ENCODE measurements around the gene MFSD8. TPM values are rescaled to one million over a fixed set of nuclear protein-coding genes. Genes with fewer than 3 reads are reported as not detected.
"Not testable (repeated sequence)": the region's sequence is repeated elsewhere in the genome, so short reads cannot be mapped to it uniquely, and the experiment has no call there.

MFSD8 gene
- total and polyA plus RNA-seq, 9 donors, result 11.8 to 29.7 (median 19.5) TPM

GRCh38 chr4:127997534-127998388, 32.8 kb upstream of the MFSD8 start:
- no peaks in the 10 kb centered on the region for H3K27me3 ChIP-seq
- H3K4me1 ChIP-seq (ENCODE audit: insufficient read depth), result no peaks in the 10 kb centered on the region
- WGBS, 3 donors, result 90 to 92% (median 92%) methylated on average over 8 of the region's 8 CpGs
- peaks cover 3% of the 10 kb centered on the region for H3K36me3 ChIP-seq
- H3K27ac ChIP-seq, result no peak overlapping the region
- TF ChIP-seq CTCF (IDR thresholded peaks at IDR 0.05) (no peak), EP300 (IDR thresholded peaks at IDR 0.05) (no peak), POLR2A (IDR thresholded peaks at IDR 0.05) (no peak)
- H3K9me3 ChIP-seq, result peaks cover 0 to 3% of the 10 kb centered on the region in 2 donors
- H3K4me3 ChIP-seq, result no peak overlapping the region
- DNase-seq, result no peak
- intact Hi-C loops (cut with DNase I), result no loop called here

GRCh38 chr4:127996521-127996920, 31.5 kb upstream of the MFSD8 start:
- intact Hi-C loops (cut with DNase I); H3K4me3 ChIP-seq; H3K36me3 ChIP-seq; DNase-seq; H3K27me3 ChIP-seq; H3K4me1 ChIP-seq (ENCODE audit: insufficient read depth); H3K27ac ChIP-seq; H3K9me3 ChIP-seq: not testable (repeated sequence)
- 88 to 98% (median 96%) methylated on average over 6 of the region's 6 CpGs for WGBS, 3 donors

- Histone ChIP-seq H3K4me1 (ENCODE audit: insufficient read depth) (no peaks in the 10 kb centered on the region), H3K27me3 (no peaks in the 10 kb centered on the region), H3K9me3 (peaks cover 0 to 3% of the 10 kb centered on the region in 2 donors), H3K27ac (no peak overlapping the region), H3K4me3 (no peak overlapping the region), H3K36me3 (peaks cover 3% of the 10 kb centered on the region)
- DNase-seq, result no peak
- intact Hi-C loops (cut with DNase I), result no loop called here
- 93 to 96% (median 94%) methylated on average over 1 of the region's 1 CpG for WGBS, 3 donors
- TF ChIP-seq CTCF (IDR thresholded peaks at IDR 0.05), result no peak
- TF ChIP-seq EP300 (IDR thresholded peaks at IDR 0.05), result no peak
- no peak for TF ChIP-seq POLR2A (IDR thresholded peaks at IDR 0.05)
Measured at GRCh38 chr4:127995776-127996175, 30.8 kb upstream of the MFSD8 start.

GRCh38 chr4:127993151-127993550, 28.2 kb upstream of the MFSD8 start:
- no peaks in the 10 kb centered on the region for H3K4me1 ChIP-seq (ENCODE audit: insufficient read depth)
- TF ChIP-seq POLR2A (IDR thresholded peaks at IDR 0.05) (no peak), CTCF (IDR thresholded peaks at IDR 0.05) (no peak), EP300 (IDR thresholded peaks at IDR 0.05) (no peak)
- H3K4me3 ChIP-seq, result no peak overlapping the region
- H3K9me3 ChIP-seq, result peaks cover 0 to 3% of the 10 kb centered on the region in 2 donors
- H3K36me3 ChIP-seq, result peaks cover 3% of the 10 kb centered on the region
- no peaks in the 10 kb centered on the region for H3K27me3 ChIP-seq
- WGBS, 3 donors, result 88% methylated on average over 2 of the region's 2 CpGs
- intact Hi-C loops (cut with DNase I), result no loop called here
- DNase-seq, result no peak
- no peak overlapping the region for H3K27ac ChIP-seq

- no peak for DNase-seq
- Histone ChIP-seq H3K36me3 (peaks cover 3% of the 10 kb centered on the region), H3K4me1 (ENCODE audit: insufficient read depth) (no peaks in the 10 kb centered on the region), H3K27ac (no peak overlapping the region), H3K4me3 (no peak overlapping the region), H3K9me3 (no peaks in the 10 kb centered on the region), H3K27me3 (no peaks in the 10 kb centered on the region)
- intact Hi-C loops (cut with DNase I), result no loop called here
- no peak for TF ChIP-seq POLR2A (IDR thresholded peaks at IDR 0.05)
- no peak for TF ChIP-seq EP300 (IDR thresholded peaks at IDR 0.05)
- TF ChIP-seq CTCF (IDR thresholded peaks at IDR 0.05), result no peak
- 95 to 96% (median 95%) methylated on average over 6 of the region's 6 CpGs for WGBS, 3 donors
Measured at GRCh38 chr4:127988638-127989037, 23.7 kb upstream of the MFSD8 start.

All from ovary (tissue), 9 donors.